Heart right ventricle (tissue), 16 donors: ENCODE data around the gene GPR157. TPM values are rescaled to one million over a fixed set of nuclear protein-coding genes. Genes with fewer than 3 reads are reported as not detected.
A peak's percentile ranks its signal among the peaks of the same experiment; 100 is the strongest.

ENCODE experiments used
- ATAC-seq, 8 donors: fragments of 200-7000 bp; cut with Tn5 transposase; one replicate each; pipeline ENCODE4 v1.9.1; 2020; ENCODE audit warnings: mild to moderate bottlenecking in 8 of 8, moderate library complexity in 8 of 8, moderate number of reproducible peaks in 1 of 8
- DNase-seq, 2 donors: peaks; one replicate each; pipeline ENCODE4 v3.0.0-alpha.2; 2020
- H3K27ac ChIP-seq, 10 donors: fragments of 200-600 bp; sonication (generic) in 2 of 10; one replicate each; pipeline versions ENCODE4 v1.5.0 to v1.8.0; 2020 to 2022; ENCODE audit warnings: mild to moderate bottlenecking in 3 of 10
- H3K27me3 ChIP-seq, 7 donors: fragments of 200-600 bp; one replicate each; pipeline ENCODE4 v1.8.0; 2021 to 2022; ENCODE audit warnings: mild to moderate bottlenecking in 2 of 7
- H3K36me3 ChIP-seq, 9 donors: fragments of 200-600 bp; sonication (generic) in 1 of 9; one replicate each; pipeline versions ENCODE4 v1.5.0 to v1.8.0; 2020 to 2022; ENCODE audit warnings: mild to moderate bottlenecking in 2 of 9
- H3K4me1 ChIP-seq, 9 donors: fragments of 200-600 bp; sonication (generic) in 1 of 9; one replicate each; pipeline versions ENCODE4 v1.5.0 to v1.8.0; 2020 to 2022; ENCODE audit warnings: mild to moderate bottlenecking in 4 of 9
- H3K4me3 ChIP-seq, 10 donors: fragments of 200-600 bp; sonication (generic) in 2 of 10; one replicate each; pipeline versions ENCODE4 v1.5.0 to v1.8.0; 2020 to 2022; ENCODE audit warnings: mild to moderate bottlenecking in 7 of 10, moderate library complexity in 2 of 10
- H3K9me3 ChIP-seq, 11 donors: fragments of 200-600 bp in 10 of 11; sonication (generic) in 2 of 11; one replicate each; pipeline versions ENCODE4 v1.5.0 to v1.8.0; 2013 to 2022; ENCODE audit warnings: mild to moderate bottlenecking in 2 of 11, control low read depth in 1 of 11, moderate library complexity in 1 of 11
- CTCF ChIP-seq, 9 donors: fragments of 200-600 bp; sonication (generic) in 2 of 9; IDR thresholded peaks; one replicate each; pipeline versions ENCODE4 v1.5.0 to v1.8.0; 2021 to 2022; ENCODE audit warnings: antibody characterized with exemption in 9 of 9, mild to moderate bottlenecking in 5 of 9, moderate library complexity in 1 of 9
- WGBS, 2 donors: extraction: QIAGEN DNeasy Blood & Tissue Kit; methylation state at CpG; one replicate each; pipeline ENCODE4 v1.1.7; 2013; ENCODE audit warnings: inconsistent platforms in 1 of 2; 5-methylcytosine and 5-hydroxymethylcytosine counted together
- intact Hi-C, 10 donors: fragments of 100-400 bp; cut with DNase I; formaldehyde crosslinking; loops; one replicate each; pipeline versions ENCODE4 v1.11.1 to v1.14.2; 2022
- polyA plus RNA-seq, 2 donors: library from polyadenylated mRNA; stranded (reverse); fragments of 200-250 nt; gene quantifications; one replicate each; pipeline ENCODE4 v1.2.3, GENCODE V29; 2013
- total RNA-seq, 10 donors: library from RNA; stranded (reverse); fragmentation: NEBNext Ultra II Directional in 3 of 10; extraction: Animal tissue kit (Norgen Biotek cat#: 25700) in 3 of 10; gene quantifications; one replicate each; pipeline versions ENCODE4 v1.2.1 to v1.2.4, GENCODE V29; 2021 to 2023
- donor health status: Arrhythmogenic right ventricular cardiomyopathy.
- donor health status: ischemic (EF 13 %, LVEDD 7.1; RV severe dilation, severe dysfunction).
- donor health status: healthy with polysubstance abuse.
- donor health status: DM: no; HTN: yes; CAD: no.
- donor health status: DM: no; HTN: no; CAD: no.
- donor health status: ischemic (EF 25% LVEDD 6.9; RV normal size, moderate dysfunction).
- donor health status: ischemic (EF 25% LVEDD 5.7; RV mildly dilated, moderate dysfunction).
- donor health status: healthy.
- donor health status: DM: yes; HTN: yes; CAD: no.
- donor health status: Ischemic cardiomyopathy.
- donor health status: ischemic (EF 35%, LVEDD 5.7; RV mildly dilated, moderate dysfunction).
- donor health status: nonischemic (EF 11% LVEDD 7.7; RV severe dilation, severe dysfunction).
- donor health status: DM: yes; HTN: yes; CAD: no.
- donor health status: PGD.
- donor health status: ischemic (EF 29% LVEDD 5.4; RV normal size, mild dysfunction).
- donor health status: nonischemic (EF 23%, LVEDD 6.1; RV moderate dilation, normal function).

GPR157 gene
- total and polyA plus RNA-seq, 12 donors = 5.1 to 69.1 (median 36.2) TPM

GRCh38 chr1:9105336-9105867, 23.5 kb downstream of the GPR157 start:
- no peak overlapping the region for H3K4me3 ChIP-seq
- no peaks in the 10 kb centered on the region for H3K27me3 ChIP-seq
- intact Hi-C loops = loop anchor here in 4 of 10 donors (10.0 kb wide), 1 partner anchor 181 kb away; no protein-coding TSS in a partner anchor
- WGBS, 2 donors = 93% methylated on average over 22 of the region's 22 CpGs
- DNase-seq (no peak), ATAC-seq (peak in 1 of 8 donors; percentile 23)
- no peak for TF ChIP-seq CTCF (IDR thresholded peaks at IDR 0.05)
- H3K4me1 ChIP-seq = peaks cover 0 to 21% (median 5%) of the 10 kb centered on the region in 9 donors
- H3K27ac ChIP-seq = no peak overlapping the region
- peaks cover 0 to 72% (median 16%) of the 10 kb centered on the region in 9 donors for H3K36me3 ChIP-seq
- no peaks in the 10 kb centered on the region for H3K9me3 ChIP-seq

- Histone ChIP-seq H3K9me3 (no peaks in the 10 kb centered on the region), H3K27me3 (no peaks in the 10 kb centered on the region), H3K4me1 (peaks cover 0 to 11% (median 0%) of the 10 kb centered on the region in 9 donors), H3K4me3 (no peak overlapping the region), H3K27ac (no peak overlapping the region), H3K36me3 (peaks cover 0 to 49% (median 13%) of the 10 kb centered on the region in 9 donors)
- TF ChIP-seq CTCF (IDR thresholded peaks at IDR 0.05) = peak; percentile 29 to 75 (median 64)
- DNase-seq = peak in 1 of 2 donors; percentile 41
- 43 to 46% methylated on average over 4 of the region's 4 CpGs for WGBS, 2 donors
- ATAC-seq = peak in 6 of 8 donors; percentile 57 to 69 (median 64)
- intact Hi-C loops = loop anchor here (5.0 to 10.0 kb wide), 5 partner anchors 89 to 184 kb away; no protein-coding TSS in a partner anchor
These were observed 27.3 kb downstream of the GPR157 start for GRCh38 chr1:9101510-9102146.

- TF ChIP-seq CTCF (IDR thresholded peaks at IDR 0.05) = no peak
- WGBS, 2 donors = 96 to 97% methylated on average over 8 of the region's 8 CpGs
- ATAC-seq = no peak
- no peak overlapping the region for H3K27ac ChIP-seq
- no peaks in the 10 kb centered on the region for H3K27me3 ChIP-seq
- no peak overlapping the region for H3K4me3 ChIP-seq
- peaks cover 0 to 39% (median 13%) of the 10 kb centered on the region in 9 donors for H3K36me3 ChIP-seq
- no peak for DNase-seq
- H3K4me1 ChIP-seq = peaks cover 0 to 11% (median 0%) of the 10 kb centered on the region in 9 donors
- peaks cover 0 to 8% (median 0%) of the 10 kb centered on the region in 11 donors for H3K9me3 ChIP-seq
- intact Hi-C loops = loop anchor here (5.0 to 10.0 kb wide), 5 partner anchors 88 to 183 kb away; no protein-coding TSS in a partner anchor
These were observed 28.3 kb downstream of the GPR157 start for GRCh38 chr1:9100471-9101043.

- DNase-seq (no peak), ATAC-seq (no peak)
- Histone ChIP-seq H3K4me1 (peaks cover 0 to 11% (median 0%) of the 10 kb centered on the region in 9 donors), H3K9me3 (peaks cover 0 to 12% (median 0%) of the 10 kb centered on the region in 11 donors), H3K27ac (no peak overlapping the region), H3K27me3 (no peaks in the 10 kb centered on the region), H3K36me3 (peaks cover 0 to 31% (median 13%) of the 10 kb centered on the region in 9 donors), H3K4me3 (no peak overlapping the region)
- intact Hi-C loops = loop anchor here in 3 of 10 donors (10.0 kb wide), 2 partner anchors 85 to 95 kb away; no protein-coding TSS in a partner anchor
- WGBS, 2 donors = 88 to 93% methylated on average over 7 of the region's 7 CpGs
- TF ChIP-seq CTCF (IDR thresholded peaks at IDR 0.05) = no peak
These were observed 29.3 kb downstream of the GPR157 start for GRCh38 chr1:9099555-9099954.
